ENCODE data around the gene CALM1.

CALM1 gene

DNA sequence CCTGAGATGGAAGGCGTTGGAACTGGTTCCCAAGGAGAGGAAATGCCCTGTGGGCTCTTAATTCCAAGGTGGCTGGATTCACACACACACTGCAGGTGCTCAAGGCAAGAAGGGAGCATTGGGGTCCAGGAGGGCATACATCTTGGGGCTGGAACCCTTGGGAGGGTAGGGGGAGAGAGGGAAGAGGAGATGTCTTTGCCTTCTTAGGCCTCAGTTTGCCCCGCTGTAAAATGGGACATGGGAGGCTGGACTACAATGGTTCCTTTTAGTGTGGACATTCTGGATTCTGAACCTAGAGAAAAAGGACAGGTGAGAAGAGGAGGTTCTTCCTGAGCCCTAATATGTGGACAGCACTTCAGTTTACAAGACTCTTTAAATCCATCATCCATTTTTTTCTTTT is 43.8 kb downstream of the CALM1 start:
- no peak for FAIRE-seq

DNA sequence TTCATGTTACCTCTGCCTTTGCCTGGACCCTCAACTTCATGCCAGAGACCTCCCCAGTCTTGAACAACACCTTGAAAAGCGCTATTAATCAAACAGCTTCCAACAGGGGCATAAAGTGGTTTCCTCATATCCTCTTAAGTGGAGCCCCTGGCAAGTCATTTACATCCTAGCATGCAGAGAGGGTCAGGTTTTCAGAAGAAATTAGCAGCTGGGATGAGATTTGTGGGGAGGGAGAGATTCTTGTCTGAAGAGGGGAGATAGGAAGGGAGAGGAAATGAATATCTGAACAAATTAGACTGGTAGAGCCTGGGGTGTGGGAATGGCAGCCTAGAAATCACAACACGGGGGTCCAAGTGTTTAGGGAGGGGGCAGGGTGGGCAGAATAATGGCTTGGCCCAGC is 45.6 kb downstream of the CALM1 start:
- no peak for FAIRE-seq
- DNase-seq (ENCODE audit: low spot score): no peak

More for the DNA sequence above, 43.8 kb downstream of the CALM1 start:
- no peak for DNase-seq (ENCODE audit: low spot score)

DNA sequence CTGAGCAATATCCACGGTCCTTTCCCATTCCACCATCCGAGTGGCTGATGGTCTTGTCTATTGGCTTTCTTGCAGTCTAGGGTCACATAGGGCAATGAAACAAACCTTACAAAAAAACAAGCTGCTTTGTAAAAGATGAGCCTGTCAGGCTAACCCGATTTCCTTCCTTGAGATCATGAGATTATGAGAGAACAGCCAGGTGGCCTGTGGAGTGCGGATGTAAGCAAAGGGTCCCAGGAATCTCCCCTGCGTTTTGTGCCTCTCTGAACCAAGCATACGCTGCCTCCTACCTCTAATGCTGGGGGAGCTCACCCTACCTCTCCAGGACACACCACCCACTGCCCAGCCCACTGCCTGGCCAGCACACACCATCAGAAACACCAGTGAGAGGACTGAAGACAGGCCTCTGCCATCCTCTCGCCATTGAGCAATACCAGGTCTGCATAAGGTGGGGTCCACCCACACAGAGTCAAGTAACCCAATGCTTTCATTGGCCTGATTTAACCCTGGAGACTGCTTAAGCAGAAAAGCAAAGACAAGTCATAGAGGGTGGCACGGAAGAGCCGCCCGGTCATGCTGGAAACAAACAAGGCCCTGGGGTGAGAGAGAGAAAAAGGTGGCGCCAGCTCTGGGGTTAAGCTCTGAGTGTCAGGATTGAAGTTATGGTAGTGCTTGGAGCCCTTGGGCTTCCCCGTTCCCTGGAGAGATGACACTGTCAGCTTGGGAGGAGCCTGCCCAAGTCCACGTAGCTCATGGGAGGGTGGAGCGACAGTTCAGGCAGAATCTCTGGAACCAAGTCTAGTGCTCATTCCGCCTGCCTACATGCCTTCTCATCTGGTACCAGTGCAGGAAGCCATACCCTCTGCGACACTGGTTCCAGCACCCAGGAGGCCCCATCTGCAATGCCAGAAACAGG is 46.6 kb downstream of the CALM1 start:
- FAIRE-seq (no peak), DNase-seq (ENCODE audit: low spot score) (no peak)

DNA sequence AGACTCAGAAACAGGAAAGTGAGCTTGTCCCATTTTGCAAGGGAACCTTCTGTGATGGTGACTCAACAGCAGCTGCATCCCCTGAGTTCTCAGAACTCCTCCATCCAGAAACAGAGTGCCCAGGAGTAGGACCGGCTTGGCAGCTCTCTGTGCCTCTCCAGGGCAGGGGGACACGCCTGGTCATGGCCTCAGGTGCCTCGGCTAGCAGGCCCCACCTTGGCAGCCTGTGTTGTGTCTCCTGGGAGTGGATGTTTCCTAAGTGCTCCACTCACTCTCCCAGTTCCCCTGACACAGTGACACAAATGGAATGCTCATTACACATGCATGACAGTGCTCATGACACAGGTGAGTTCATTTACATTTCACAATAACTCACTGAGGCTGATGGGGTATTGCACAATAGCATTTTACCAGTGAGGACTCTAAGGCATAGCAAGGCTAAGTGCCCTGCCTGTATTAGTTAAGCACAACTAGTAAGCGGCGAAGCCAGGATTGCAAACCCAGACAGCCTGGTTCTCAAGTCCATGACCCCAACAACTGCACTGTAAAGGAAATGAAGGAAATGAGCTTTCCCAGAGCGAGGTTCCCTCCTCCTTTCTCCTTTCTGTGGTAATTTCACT is 47.4 kb downstream of the CALM1 start:
- DNase-seq (ENCODE audit: low spot score) (peak; percentile 9), FAIRE-seq (no peak)

DNA sequence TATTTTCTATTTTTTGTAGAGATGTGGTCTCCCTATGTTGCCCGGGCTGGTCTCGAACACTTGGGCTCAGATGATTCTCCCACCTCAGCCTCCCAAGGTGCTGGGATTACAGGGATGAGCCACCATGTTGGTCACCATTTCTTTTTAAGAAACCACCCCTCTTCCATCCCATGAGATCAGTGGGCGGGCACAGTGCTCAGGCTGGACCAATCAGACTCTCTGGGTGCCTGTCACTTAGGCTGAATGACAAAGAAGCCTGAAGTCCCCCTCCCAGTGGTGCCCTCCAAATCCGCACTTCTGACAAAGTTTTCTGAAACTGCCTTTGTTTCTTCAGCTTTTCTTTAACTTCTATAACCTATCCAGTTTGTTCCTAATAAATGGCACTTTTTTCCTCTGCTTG is 48.2 kb downstream of the CALM1 start:
- DNase-seq (ENCODE audit: low spot score) (no peak), FAIRE-seq (no peak)

DNA sequence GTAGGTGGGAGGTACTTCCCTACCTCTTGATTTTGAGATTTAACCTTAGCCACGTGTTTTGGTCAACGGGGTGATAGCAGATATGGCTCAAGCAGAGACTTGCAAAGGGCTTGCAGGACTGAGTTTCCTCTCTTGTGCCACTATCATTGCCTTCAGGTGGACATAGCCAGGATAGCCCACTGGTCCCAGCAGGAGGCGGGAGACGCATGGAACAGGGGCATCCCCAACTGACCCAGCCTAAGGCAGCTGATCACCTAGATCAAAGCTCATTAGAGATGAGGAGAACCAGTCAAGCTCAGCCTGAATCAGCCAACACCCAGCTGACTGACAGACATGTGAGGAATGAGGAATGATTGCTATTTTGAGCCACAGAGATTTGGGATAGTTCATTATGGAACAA is 49.6 kb downstream of the CALM1 start:
- DNase-seq (ENCODE audit: low spot score) (no peak), FAIRE-seq (no peak)

DNA sequence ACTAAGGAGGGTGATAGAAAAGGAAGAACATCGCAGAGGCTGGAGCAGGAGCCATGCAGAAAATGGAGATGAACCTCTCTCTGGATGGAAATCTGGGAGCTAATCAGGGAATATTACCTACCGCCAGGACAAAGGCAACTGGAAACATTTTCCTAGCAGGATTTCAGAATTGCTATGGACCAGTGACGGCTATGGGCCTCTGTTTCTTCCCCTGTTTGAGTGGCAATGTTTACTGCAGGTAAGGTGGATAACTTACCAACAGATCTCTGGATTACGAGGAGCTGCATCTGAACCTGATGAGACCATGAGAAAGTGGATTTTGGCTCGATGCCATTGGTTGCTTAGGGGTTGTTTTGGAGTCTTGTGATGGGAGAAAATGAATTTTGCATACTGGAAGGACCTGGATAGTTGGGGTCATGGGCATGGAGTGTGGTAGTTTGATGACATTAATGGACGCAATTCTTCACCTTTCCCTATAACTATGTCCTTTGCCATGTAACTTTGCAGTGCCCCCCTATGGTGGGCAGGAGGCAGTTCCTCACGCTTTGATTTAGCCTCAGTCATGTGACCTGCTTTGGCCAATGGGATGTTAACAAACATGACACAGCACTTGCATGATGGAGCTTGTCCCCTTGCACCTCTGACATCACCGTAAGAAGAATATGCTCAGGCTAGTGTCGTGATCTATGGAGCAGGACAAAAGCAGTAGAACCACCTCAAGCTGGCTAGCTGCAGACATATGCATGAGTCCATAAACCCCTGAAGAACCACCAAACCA is 51.1 kb downstream of the CALM1 start:
- DNase-seq (ENCODE audit: low spot score) (no peak), FAIRE-seq (no peak)

DNA sequence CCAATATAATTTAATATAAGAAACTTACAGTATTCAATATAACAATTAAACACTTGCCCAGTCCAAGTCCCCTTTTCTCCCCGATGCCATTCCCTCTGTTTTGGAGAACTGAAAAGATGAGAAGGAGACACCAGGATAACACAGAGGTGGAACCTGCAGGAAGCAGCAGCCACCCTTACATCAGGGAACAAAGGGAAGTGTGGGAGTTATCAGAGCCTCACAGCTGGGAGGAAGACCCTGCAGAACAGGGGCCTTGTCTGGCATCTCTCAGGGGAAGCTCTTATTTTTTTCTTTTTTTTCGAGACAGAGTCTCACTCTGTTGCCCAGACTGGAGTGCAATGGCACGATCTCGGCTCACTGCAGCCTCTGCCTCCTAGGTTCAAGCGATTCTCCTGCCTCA is 52.6 kb downstream of the CALM1 start:
- DNase-seq (ENCODE audit: low spot score) (no peak), FAIRE-seq (no peak)

DNA sequence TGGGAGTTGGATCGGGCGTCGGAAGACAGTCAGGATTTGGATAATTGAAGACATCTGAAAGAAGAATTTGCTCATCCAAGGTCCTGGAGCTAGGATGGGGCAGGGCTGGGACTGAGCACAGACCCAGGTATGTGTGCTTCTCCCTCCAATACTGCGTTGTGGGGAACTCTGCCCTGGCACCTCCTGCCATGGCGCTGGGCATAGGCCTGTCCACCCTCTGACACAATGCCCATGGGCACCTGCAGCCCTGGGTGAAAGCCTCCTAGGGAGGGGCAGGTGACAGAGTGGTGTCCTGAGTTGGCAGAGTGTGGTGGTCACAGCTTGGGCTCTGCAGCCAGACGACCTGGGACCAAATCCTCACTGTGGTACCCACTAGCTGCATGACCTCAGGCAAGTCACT is 53.3 kb downstream of the CALM1 start:
- no peak for FAIRE-seq

DNA sequence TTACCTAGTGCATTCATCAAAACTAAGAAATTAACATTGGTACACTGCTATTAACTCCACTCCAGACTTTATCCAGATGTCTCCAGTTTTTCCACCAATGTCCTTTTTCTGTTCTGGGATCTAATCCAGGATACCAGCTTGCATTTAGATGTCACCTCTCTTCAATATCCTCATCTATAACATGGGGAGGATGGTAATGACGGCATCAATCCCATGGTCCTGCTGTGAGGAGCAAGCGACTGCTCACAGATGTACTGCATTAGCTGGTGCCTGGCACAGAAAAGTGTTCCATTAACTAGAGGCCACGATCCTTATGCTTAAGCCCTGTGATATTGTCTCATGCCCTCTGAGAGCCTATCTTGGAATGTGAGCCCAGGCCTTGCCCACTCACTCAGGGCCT is 53.8 kb downstream of the CALM1 start:
- no peak for FAIRE-seq

More for the DNA sequence above, 53.3 kb downstream of the CALM1 start:
- DNase-seq (ENCODE audit: low spot score): no peak

DNA sequence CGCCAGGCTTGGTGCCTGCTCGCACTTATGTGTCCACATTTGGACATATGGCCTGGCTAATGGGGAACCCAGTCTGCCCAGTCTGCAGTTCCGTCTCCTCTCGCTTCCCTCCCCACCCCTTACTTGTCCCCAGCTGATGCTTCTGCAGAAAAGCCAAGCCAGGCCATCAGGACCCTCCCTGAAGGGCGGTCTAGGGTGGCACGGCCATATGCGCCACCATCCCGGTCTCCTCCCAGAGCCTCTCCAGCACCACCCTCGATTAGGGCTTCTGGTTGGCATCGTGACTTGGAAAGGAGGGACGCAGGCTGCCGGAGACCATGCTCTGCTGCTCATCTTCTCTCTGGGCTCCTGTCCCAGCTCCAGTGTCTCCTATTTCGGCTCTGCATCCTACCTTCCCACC is 54.6 kb downstream of the CALM1 start:
- DNase-seq (ENCODE audit: low spot score) (no peak), FAIRE-seq (no peak)

More for the DNA sequence above, 53.8 kb downstream of the CALM1 start:
- DNase-seq (ENCODE audit: low spot score): no peak

DNA sequence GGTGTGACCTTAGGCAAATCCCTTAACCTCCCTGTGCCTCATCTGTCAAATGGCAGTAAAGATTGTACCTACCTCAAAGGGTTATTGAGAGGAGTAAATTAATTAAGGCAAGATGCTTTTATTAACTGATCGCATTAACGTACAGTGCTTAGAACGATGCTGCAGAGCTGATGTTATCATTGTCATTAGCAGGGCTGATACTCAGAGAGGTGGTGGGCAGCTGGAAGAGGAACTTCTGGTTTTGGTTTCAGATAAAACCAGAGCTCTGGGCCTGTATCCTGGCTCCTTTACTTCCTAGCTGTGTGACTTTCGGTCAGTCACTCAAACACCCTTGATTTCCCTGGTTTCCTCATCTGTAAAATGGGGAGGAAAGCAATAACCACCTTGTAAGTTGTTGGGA is 55.1 kb downstream of the CALM1 start:
- no peak for DNase-seq (ENCODE audit: low spot score)
- FAIRE-seq: no peak

DNA sequence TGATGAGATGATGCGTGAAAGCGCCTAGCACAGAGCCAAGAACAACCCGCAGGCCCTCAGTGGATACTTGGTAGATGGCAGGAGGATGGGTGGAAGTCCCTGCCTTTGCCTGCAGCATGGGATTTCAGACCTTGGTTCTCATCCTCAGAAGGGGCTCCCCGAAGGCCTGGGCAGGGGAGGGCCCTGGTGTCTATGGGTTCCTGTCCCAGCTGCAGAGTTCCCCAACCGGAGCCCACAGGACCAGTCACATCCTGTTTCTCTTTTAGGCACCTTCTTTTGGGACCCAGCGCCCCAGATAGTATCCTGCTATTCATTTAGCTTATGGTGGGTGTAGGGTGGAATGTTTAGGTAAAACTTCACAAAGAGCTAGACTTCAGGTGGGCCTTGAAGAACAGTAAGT is 55.5 kb downstream of the CALM1 start:
- FAIRE-seq (no peak), DNase-seq (ENCODE audit: low spot score) (no peak)

DNA sequence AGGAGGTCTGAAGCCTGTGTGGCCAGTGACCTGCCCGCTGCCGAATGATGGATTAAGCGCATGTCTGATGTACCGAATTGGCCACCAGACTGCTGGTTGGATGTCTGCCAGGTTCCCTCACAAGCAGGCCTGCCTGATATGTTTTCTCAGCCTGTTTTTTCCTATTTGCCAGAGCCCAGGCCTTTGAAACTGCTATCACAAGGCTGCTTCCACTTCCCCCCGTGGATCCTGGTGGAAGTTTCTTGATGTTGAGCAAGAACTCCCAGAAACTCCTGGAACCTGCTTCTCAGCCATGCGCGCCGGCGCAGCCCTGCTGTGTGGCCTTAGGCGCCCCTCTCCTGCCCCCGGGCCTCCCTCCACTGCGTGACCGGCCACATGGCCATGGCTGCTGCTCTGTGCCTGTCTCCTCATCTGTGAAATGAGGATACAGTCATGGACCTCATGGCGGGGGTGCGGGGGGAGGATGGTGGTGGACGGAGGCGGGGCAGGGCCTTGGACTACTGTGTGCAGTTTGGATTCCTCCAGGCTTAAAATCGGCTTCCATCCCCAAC is 56.6 kb downstream of the CALM1 start:
- no peak for FAIRE-seq
- DNase-seq (ENCODE audit: low spot score): no peak

DNA sequence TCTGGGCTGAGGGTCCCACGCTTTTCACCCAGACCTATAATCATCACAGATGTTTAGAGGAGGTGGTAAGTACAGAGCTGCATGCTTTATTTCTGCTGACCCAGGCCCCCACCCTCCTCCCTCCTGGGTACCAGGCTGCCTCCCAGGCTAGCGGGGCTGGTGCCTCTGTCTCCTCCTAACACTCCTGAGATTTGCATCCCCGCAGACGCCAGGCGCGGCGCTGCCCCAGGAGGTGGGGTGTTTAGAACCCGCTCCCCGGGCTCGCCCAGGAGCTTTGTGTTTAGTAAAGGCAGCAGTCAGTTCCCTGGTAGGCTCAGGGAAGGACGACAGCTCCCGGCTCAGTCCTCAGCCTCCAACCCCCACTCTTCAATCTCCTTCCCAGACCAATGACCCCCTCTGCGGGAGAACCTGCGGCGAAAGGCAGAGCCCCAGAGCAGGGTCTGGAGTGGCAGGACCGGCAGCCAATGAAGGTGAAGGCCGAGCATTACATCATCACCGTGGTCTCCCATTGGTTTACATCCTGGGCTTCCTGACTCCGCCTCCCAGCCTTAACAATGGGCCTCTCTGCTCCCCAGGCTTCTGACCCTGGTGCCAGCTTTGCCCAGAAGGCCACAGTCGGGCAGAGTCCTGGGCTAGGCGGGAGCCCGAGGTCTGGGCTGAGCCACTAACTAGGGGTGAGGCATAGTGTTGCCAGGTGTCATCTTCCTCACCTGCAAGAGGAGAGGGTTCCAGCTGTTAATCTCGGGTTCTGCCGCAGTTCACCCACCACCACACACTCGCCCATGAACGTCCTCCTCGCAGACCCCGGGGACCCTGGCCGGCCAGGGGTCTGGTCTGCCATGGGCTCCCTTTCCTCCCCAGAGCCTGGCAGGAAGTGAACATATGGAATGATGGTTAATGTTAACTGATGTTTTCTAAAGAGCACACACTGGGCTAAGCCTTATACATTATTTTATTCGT is 57.5 kb downstream of the CALM1 start:
- DNase-seq (ENCODE audit: low spot score) (no peak), FAIRE-seq (no peak)

DNA sequence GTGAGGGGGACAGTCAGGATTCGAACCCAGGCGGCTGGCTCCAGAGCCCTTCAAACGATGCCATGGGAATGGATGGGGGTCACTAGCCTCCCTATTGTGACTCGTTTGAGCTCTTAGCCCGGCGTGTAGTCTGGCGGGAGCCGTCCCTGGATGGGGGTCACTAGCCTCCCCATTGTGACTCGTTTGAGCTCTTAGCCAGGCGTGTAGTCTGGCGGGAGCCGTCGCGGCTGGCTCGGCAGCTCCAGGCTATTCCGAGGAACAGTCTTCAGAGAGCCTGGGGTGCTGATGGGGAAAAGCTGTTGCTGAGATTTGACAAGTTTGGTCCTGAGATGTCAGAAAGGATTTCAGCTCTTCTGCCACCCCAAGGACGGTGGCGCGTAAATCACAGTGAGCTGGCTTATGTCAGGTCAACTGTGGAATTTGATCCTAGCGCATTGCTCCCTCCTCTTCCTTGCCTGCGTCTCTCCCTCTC is 58.3 kb downstream of the CALM1 start:
- no peak for FAIRE-seq
- DNase-seq (ENCODE audit: low spot score): no peak

DNA sequence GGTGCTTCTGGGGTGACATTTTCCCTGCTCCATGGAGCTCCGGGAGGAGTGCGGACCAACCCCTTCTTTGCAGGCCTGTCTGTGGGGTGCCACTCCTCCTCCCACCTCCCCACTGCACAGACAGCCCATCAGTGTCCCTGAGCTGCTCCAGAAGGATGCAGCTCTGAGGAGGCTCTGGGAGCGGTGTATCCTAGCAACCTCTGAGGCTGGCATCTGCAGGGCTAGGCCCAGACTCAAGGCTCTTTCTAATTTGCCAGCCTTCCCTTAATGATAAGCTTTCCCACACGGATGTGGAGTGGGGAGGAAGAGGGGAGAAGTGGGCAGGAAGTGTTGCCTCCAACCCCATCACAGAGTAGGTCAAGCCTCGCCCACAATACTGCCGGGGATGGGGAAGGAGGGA is 59.7 kb downstream of the CALM1 start:
- FAIRE-seq: no peak
- DNase-seq (ENCODE audit: low spot score): no peak

DNA sequence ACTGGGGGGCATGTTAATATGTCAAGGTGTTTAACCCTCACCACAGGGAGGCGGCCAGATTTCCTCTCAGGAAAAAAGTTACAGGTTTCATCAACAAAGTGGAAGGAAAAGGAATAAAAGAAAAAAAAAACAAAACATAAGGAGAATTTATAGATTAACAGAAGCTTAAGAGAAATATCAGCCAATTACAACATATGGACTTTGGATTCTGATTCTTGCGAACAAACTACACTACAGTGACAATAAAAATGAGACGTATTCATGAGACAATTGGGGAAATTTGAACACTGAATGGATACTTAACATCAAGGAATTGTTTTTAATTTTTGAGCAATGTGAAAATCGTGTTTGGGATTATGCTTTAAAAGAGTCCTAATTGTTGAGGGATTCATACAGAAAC is 60.4 kb downstream of the CALM1 start:
- FAIRE-seq: no peak
- no peak for DNase-seq (ENCODE audit: low spot score)

All from RCC 7860 (cell line).